Fibroblast of villous mesenchyme (primary cell): Measurements from ENCODE around the gene AATF. TPM values are rescaled to one million over a fixed set of nuclear protein-coding genes. Genes with fewer than 3 reads are reported as not detected.
A peak's percentile ranks its signal among the peaks of the same experiment; 100 is the strongest.

Experiments
- DNase-seq: peaks from one replicate; pipeline ENCODE4 v3.0.0-alpha.2; 2010; ENCODE audit warnings: low read depth
- H3K4me3 ChIP-seq: 2 replicates; pipeline ENCODE4 v1.5.1; 2011; ENCODE audit warnings: low read depth, mild to moderate bottlenecking, low read length
- total RNA-seq: library from RNA; depleted of rRNA; stranded (reverse); fragments of >200 nt; gene quantifications from 2 replicates; pipeline ENCODE4 v1.2.3, GENCODE V29; 2012
- TF ChIP-seq, protein P1 (sequence below): IDR thresholded peaks from 2 replicates; pipeline ENCODE4 v1.5.1; 2012; ENCODE audit warnings: low read depth, mild to moderate bottlenecking, low read length; ENCODE audit not compliant: insufficient read depth

The AATF gene
- total RNA-seq, 1 donor = 24.2 TPM

DNA sequence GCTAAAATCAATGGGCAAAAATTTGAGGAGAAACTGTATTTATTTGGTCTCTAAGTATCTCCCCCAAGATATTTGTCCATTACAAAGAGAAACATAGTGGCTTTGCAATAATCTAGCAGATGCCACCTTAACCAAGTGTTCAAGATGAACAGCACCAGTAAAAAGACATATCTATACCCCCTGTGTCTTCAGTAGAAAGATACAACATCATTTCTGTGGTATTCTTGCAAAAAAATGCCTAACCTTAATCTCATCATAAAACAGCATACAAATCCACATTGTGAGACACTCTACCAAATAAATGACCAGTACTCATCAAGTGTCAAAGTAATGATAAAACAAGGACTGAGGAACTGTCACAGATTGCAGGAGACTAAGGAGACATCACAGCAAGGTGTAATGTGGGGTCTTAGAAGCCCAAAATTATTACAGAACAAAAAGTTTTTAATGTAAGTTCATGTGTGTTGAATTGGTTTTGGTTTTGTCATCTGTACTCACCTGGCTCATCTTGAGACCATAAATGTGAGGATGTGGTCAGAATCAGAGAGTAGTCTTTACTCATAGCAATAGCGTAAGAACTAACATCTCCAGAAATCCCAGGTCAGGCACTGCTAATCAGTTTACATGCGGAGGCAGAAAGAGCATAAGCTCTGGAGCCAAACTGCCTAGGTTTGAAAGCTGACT, 77.2 kb downstream of the AATF start:
- no peak overlapping the region for H3K4me3 ChIP-seq
- TF ChIP-seq, protein P1, sequence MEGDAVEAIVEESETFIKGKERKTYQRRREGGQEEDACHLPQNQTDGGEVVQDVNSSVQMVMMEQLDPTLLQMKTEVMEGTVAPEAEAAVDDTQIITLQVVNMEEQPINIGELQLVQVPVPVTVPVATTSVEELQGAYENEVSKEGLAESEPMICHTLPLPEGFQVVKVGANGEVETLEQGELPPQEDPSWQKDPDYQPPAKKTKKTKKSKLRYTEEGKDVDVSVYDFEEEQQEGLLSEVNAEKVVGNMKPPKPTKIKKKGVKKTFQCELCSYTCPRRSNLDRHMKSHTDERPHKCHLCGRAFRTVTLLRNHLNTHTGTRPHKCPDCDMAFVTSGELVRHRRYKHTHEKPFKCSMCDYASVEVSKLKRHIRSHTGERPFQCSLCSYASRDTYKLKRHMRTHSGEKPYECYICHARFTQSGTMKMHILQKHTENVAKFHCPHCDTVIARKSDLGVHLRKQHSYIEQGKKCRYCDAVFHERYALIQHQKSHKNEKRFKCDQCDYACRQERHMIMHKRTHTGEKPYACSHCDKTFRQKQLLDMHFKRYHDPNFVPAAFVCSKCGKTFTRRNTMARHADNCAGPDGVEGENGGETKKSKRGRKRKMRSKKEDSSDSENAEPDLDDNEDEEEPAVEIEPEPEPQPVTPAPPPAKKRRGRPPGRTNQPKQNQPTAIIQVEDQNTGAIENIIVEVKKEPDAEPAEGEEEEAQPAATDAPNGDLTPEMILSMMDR = no peak
- DNase-seq = no peak

DNA sequence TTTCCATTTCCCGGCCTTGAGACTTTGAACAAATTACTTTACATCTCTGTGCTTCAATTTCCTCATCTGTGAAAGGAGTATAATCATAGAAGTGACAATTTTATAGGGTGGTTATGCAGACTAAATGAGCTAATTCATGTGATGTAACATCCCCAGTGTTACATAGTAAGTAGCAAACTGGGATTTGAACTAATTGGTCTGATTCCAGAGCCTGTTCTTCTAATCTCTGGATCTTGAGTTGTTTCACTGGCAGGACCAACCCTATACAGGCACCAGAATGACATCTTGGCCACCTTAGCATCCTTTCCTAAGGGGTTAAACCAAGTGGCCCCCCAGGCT, 77.7 kb downstream of the AATF start:
- TF ChIP-seq, protein P1 = no peak
- H3K4me3 ChIP-seq = no peak overlapping the region
- peak; percentile 26 for DNase-seq

DNA sequence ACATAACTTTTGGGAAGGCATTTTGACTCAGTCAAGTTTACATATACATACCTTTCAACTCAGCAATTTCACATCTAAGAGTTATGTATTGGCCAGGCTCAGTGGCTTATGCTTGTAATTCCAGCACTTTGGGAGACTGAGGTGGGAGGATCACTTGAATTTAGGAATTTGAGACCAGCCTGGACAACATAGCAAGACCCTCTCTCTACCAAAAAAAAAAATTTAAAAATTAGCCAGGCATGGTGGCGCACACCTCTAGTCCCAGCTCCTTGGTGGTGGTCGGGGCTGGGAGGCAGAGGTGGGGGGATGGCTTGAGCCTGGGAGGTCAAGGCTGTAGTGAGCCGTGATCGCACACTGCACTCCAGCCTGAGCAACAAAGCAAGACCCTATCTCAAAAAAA, 79.3 kb downstream of the AATF start:
- TF ChIP-seq, protein P1 = no peak
- no peak for DNase-seq
- no peak overlapping the region for H3K4me3 ChIP-seq

DNA sequence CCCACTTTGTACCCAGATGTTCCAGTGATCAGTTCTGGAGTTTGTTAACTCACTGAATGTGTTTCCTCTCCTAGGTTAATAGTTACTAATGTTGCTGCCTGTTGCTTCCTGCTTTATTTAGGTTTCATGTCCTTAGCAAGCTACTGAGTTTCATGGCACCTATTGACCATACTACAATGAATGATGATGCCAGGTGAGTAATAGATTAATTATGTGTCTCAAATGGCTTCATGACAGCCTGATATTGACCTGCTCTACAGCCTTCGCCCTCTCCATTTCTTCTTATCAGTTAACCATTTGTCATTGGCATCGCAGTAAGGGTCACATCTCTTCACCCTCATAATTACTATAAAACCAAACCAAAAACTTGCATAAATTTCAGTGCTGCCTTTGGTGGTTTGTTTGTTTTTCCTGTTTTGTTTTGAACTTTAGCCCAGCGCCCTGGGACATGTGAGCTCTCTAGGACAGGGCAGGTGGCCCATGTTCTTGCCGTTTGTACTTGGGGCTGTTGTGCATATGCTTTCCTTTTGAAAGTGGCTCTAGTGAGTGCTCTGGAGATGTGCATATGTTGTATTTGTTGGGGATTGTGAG, 82.8 kb downstream of the AATF start:
- TF ChIP-seq, protein P1 = no peak
- DNase-seq = no peak
- H3K4me3 ChIP-seq = no peak overlapping the region

DNA sequence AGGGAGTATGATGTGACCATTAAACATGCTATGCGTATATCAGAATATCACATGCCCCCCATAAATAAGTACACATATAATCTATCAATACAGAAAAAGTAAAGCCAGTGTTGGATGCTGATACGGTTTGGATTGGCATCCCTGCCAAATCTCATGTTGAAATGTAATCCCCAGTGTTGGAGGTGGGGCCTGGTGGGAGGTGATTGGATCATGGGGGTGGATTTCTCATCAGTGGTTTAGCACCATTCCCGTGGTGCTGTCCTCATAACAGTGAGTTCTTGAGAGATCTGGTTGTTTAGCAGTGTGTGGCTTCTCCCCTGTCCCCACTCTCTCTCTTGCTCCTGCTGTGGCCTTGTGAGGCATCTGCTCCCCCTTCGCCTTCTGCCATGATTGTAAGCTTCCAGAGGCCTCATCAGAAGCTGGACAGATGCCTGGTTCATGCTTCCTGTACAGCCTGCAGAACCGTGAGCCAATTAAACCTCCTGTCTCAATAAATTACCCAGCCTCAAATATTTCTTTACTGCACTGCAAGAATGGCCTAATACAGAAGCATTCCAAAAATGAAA, 88.9 kb downstream of the AATF start:
- TF ChIP-seq, protein P1 = no peak
- DNase-seq = peak; percentile 29
- no peak overlapping the region for H3K4me3 ChIP-seq

DNA sequence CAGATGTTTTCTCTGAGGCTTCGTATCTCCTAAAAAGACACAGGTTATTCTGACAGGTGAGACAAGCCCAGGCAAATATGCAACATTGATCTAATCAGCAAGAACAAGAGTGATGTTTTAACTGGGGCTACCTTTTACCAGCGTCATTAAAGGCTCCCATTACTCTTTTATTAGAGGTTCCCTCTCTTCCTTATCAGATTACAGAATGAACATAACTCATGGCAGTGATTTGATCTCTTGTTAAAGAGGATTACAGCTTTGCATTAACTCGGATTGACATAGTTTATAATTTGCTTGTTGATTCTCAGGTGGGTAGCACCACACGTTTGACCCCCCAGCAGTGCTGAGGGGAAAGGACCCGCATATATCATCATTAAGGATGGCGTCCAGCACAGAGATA, 90.5 kb downstream of the AATF start:
- H3K4me3 ChIP-seq = no peak overlapping the region
- TF ChIP-seq, protein P1 = no peak
- DNase-seq = no peak
